ENCODE measurements around the gene PCDHGA1. TPM values are rescaled to one million over a fixed set of nuclear protein-coding genes. Genes with fewer than 3 reads are reported as not detected.

The PCDHGA1 gene
- total and polyA plus RNA-seq, 2 donors (not counting 1 experiment from before 2014, with no cell fraction given), result 0.06 to 0.64 TPM

DNA sequence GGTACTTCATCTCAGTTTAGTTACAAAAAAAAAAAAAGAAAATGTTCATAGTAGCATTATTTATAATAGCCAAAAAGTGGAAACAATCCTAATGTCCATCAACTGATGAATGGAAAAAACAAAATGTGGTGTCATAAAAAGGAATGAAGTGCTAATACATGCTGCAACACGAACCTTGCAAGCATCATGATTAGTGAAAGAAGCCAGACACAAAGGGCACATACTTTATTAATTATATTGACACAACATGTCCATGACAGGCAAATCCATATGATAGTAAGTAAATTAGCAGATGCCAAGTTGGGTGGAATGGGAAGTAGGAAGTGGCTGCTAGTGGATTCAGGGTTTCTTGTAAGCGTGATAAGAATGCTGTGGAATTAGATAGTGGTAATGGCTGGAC lies 212.7 kb downstream of the PCDHGA1 start:
- intact Hi-C loops (cut with micrococcal nuclease), result no loop called here
- H3K27ac Mint-ChIP-seq, result no peak overlapping the region
- POLR2A ChIA-PET, result no interaction called here

DNA sequence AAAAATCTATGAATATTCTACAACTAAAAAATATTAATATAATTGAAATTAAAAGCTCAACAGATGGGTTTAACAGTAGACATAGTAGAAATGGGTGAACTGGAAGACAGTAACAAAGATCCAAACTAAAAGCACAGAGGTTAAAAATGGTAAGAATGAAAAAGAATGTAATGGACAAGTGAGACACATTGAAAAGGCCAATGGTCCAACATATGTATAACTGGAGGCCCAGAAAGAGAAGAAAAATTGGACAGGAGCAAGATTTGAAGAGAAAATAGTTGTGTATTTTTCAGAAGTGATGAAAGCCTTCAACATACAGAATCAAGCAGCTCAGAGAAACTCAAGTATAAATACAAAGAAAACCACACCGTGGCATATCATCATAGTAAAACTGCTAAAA lies 217.2 kb downstream of the PCDHGA1 start:
- Histone ChIP-seq H3K27ac (ENCODE audit: low read length in 2 of 2) (no peak overlapping the region), H3K36me3 (replicated peaks in 1 of 2; ENCODE audit: control extremely low read depth in 1 of 2, control insufficient read depth in 1 of 2, extremely low read depth in 1 of 2, insufficient read depth in 2 of 2, low read length in 1 of 2) (peaks cover 12 to 29% of the 10 kb centered on the region in 2 experiments), H3K4me2 (replicated peaks; ENCODE audit: low read depth, low read length, poor library complexity, severe bottlenecking) (no peak overlapping the region), H3K27me3 (replicated peaks in 1 of 4; ENCODE audit: control extremely low read depth in 1 of 4, control insufficient read depth in 3 of 4, insufficient read depth in 4 of 4, low read length in 3 of 4) (no peaks in the 10 kb centered on the region), H2AFZ (ENCODE audit: insufficient read depth, low read depth, low read length, poor library complexity, severe bottlenecking) (no peak overlapping the region), H3K9me3 (ENCODE audit: control extremely low read depth in 1 of 3, control insufficient read depth in 2 of 3, insufficient read depth in 1 of 3, low read length in 2 of 3) (peaks cover 3 to 21% (median 11%) of the 10 kb centered on the region in 3 donors), H3K4me1 (ENCODE audit: control insufficient read depth in 2 of 2, insufficient read depth in 2 of 2, low read length in 2 of 2) (no peaks in the 10 kb centered on the region), H3K4me3 (ENCODE audit: control extremely low read depth in 1 of 5, extremely low read depth in 1 of 5, insufficient read depth in 1 of 5, low read depth in 2 of 5, low read length in 4 of 5) (no peak overlapping the region), H3K79me2 (ENCODE audit: control insufficient read depth, insufficient read depth, low read length) (peaks cover 14% of the 10 kb centered on the region), H3K9ac (ENCODE audit: low read length) (no peak overlapping the region), H4K20me1 (ENCODE audit: control insufficient read depth, insufficient read depth, low read length, poor library complexity, severe bottlenecking) (no peaks in the 10 kb centered on the region)
- intact Hi-C loops (cut with micrococcal nuclease), result no loop called here
- H3K4me3 Mint-ChIP-seq, result no peak overlapping the region
- ATAC-seq (ENCODE audit: low read depth), result no peak
- no peak for DNase-seq
- H3K27ac Mint-ChIP-seq, result no peak overlapping the region
- H3K9me3 Mint-ChIP-seq (ENCODE audit: insufficient read depth), result peaks cover 5% of the 10 kb centered on the region
- H3K4me1 Mint-ChIP-seq, result peaks cover 6% of the 10 kb centered on the region
- TF ChIP-seq EZH2 (IDR thresholded peaks at IDR 0.05; ENCODE audit: borderline replicate concordance, insufficient read depth, low read depth, low read length, poor library complexity, severe bottlenecking) (no peak), CTCF (IDR thresholded peaks at IDR 0.05) (no peak)
- no CpG with 5 or more reads among the region's 1 CpG for WGBS (ENCODE audit: insufficient coverage)
- H3K27me3 Mint-ChIP-seq, result no peaks in the 10 kb centered on the region
- CTCF ChIA-PET, result interaction anchor here (0.7 to 2.5 kb wide), 2 partner anchors 10 to 23 kb away, joined by 3 to 13 read pairs; no protein-coding TSS in a partner anchor
- POLR2A ChIA-PET, result no interaction called here

More for the DNA sequence above, 212.7 kb downstream of the PCDHGA1 start:
- Histone ChIP-seq H2AFZ (ENCODE audit: insufficient read depth, low read depth, low read length, poor library complexity, severe bottlenecking) (no peak overlapping the region), H3K9me3 (ENCODE audit: control extremely low read depth in 1 of 3, control insufficient read depth in 2 of 3, insufficient read depth in 1 of 3, low read length in 2 of 3) (peaks cover 3 to 18% (median 11%) of the 10 kb centered on the region in 3 donors), H3K4me3 (ENCODE audit: control extremely low read depth in 1 of 5, extremely low read depth in 1 of 5, insufficient read depth in 1 of 5, low read depth in 2 of 5, low read length in 4 of 5) (no peak overlapping the region), H3K9ac (ENCODE audit: low read length) (no peak overlapping the region), H3K36me3 (replicated peaks in 1 of 2; ENCODE audit: control extremely low read depth in 1 of 2, control insufficient read depth in 1 of 2, extremely low read depth in 1 of 2, insufficient read depth in 2 of 2, low read length in 1 of 2) (peaks cover 8 to 28% of the 10 kb centered on the region in 2 experiments), H3K4me1 (ENCODE audit: control insufficient read depth in 2 of 2, insufficient read depth in 2 of 2, low read length in 2 of 2) (no peaks in the 10 kb centered on the region), H3K27ac (ENCODE audit: low read length in 2 of 2) (no peak overlapping the region), H3K79me2 (ENCODE audit: control insufficient read depth, insufficient read depth, low read length) (peaks cover 35% of the 10 kb centered on the region), H3K4me2 (replicated peaks; ENCODE audit: low read depth, low read length, poor library complexity, severe bottlenecking) (no peak overlapping the region), H4K20me1 (ENCODE audit: control insufficient read depth, insufficient read depth, low read length, poor library complexity, severe bottlenecking) (no peaks in the 10 kb centered on the region), H3K27me3 (replicated peaks in 1 of 4; ENCODE audit: control extremely low read depth in 1 of 4, control insufficient read depth in 3 of 4, insufficient read depth in 4 of 4, low read length in 3 of 4) (no peaks in the 10 kb centered on the region)
- no peak for TF ChIP-seq CTCF (IDR thresholded peaks at IDR 0.05)
- no peak for TF ChIP-seq EZH2 (IDR thresholded peaks at IDR 0.05; ENCODE audit: borderline replicate concordance, insufficient read depth, low read depth, low read length, poor library complexity, severe bottlenecking)
- Mint-ChIP-seq H3K9me3 (ENCODE audit: insufficient read depth) (peaks cover 5% of the 10 kb centered on the region), H3K4me3 (no peak overlapping the region), H3K27me3 (no peaks in the 10 kb centered on the region), H3K4me1 (no peaks in the 10 kb centered on the region)
- no CpG with 5 or more reads among the region's 2 CpGs for WGBS (ENCODE audit: insufficient coverage)
- no peak for ATAC-seq (ENCODE audit: low read depth)
- no peak for DNase-seq
- CTCF ChIA-PET, result interaction anchor here (1.0 to 1.5 kb wide), 4 partner anchors 15 to 32 kb away, joined by 3 to 5 read pairs (median 3); no protein-coding TSS in a partner anchor
